SW 1271 (cell line): ENCODE measurements around the gene RER1.

ENCODE experiments used
- DNase-seq, 2 experiments: peaks; one replicate each; lab custom pipeline; 2025; lab: John Stamatoyannopoulos, UW

RER1 gene

DNA sequence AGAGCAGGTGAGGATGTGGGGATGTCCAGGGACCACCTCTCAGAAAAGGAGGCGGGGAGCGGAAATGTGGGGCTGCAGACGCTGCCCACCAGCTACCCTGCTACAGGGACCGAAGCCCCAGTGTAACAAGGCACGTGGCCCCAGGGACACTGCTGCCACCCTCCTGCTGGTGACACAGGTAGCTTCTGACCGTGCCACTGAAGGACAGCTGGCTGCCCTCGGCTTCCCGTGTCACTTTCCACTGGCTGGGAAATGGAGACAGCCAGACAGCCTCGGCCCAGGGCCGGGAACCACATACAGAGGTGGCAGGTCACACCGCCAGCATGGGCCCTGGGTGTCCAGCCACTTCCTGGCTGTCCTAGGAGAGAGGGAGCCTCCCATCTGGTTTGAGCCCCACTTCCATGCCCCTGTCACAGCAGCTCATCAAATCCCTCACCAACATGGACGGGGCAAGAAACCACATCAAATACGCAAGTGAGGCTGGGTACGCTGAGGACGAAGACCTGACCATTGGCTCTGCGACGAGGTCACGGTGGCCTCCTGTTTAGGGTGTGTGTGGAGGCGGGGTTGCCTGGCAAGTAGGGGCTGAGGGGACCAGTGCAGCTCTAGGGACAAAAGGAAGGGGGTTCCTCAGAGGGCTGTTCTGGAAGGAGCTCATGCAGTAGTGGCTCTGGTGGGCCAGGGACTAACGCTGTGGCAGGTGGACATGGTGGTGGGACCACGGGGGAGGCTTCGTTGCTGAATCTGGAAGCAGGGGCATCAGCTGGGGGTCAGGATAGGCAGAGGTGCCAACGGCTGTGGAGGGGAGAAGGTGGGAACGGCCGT lies 15.7 kb downstream of the RER1 start:
- DNase-seq: no peak

DNA sequence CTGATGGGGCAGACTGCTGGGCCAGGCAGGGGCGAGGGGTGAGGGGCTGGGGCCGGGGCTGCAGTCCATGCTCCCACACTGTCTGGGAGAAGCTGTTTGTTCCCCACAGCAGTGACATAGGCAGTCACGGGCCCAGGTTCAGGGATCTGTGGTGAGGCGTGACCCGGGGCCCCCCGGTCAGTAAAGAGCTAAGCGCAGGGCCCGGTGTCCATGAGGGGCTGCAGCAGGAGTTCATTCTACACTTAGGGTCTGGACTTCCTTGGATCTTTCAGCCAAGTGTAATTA lies 16.3 kb downstream of the RER1 start:
- DNase-seq: no peak

- no peak for DNase-seq
Measured at GRCh38 chr1:2408456-2408855, 16.8 kb downstream of the RER1 start.

- DNase-seq: no peak
Measured at GRCh38 chr1:2408859-2409276, 17.2 kb downstream of the RER1 start.

DNA sequence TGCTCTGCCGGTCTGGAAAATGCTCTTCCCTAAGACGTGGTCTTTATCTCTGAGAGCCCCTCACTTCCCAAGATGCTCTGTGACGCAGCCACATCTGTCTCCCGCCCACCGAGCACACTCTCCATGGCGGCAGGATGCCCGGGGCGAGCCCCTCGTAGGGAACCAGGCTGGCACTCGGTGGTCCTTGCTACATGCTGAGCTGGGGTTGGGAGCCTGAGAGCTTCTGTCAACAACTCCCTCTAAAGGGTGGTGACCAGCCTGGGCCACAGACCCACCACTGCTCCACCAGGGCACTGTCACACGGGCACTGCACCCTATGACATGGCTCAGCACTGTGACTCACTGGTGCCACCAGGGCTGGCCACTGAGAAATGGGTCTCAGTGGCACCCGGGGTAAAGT lies 18.1 kb downstream of the RER1 start:
- DNase-seq: no peak

- peak in 1 of 2 experiments; percentile 51 for DNase-seq
Measured at GRCh38 chr1:2411801-2412394, 20.3 kb downstream of the RER1 start.

- DNase-seq: peak; percentile 57 to 85
Measured at GRCh38 chr1:2412395-2412772, 20.7 kb downstream of the RER1 start, which contains the start of gene PEX10. PEX10 (minus strand) TSS chr1:2412564; CDS start chr1:2412502, 62 bp downstream.

DNA sequence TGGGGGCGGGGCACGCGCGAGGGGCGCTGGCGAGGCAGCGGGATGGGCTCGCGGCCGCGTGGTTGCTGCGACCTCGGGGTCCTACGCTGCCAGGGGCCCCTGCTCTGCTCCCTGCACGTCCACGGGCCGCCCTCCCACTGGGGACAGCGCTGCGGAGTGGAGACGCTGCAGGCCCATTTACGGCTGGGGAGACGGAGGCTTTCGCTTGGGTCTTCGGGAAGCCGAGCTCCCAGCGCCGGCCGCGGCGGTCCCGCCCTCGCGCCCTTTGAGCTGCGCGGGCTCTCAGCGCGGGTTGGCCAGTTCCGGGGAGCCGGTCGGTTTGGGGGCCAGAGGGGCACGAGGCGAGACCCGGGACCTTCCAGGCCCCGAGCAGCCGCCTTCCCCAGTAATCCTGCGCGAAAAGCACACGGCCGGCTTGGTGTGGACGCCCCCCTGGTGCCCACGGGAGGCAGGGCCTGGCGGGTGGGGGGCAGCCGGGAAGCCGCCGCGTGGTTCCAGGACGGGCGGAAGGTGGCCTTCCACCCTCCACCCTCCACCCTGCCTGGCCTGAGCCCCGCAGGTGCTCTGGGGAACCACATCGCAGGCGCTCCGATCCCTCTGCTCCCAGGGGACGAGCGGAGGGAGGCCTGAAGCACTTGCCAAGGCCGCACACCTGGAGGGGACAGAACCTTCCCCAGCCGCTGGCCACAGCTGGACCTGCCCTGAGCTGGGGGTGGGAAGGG lies 21.3 kb downstream of the RER1 start:
- peak in 1 of 2 experiments; percentile 55 for DNase-seq

- peak in 1 of 2 experiments; percentile 11 for DNase-seq
Measured at GRCh38 chr1:2413495-2414296, 22.1 kb downstream of the RER1 start.

DNA sequence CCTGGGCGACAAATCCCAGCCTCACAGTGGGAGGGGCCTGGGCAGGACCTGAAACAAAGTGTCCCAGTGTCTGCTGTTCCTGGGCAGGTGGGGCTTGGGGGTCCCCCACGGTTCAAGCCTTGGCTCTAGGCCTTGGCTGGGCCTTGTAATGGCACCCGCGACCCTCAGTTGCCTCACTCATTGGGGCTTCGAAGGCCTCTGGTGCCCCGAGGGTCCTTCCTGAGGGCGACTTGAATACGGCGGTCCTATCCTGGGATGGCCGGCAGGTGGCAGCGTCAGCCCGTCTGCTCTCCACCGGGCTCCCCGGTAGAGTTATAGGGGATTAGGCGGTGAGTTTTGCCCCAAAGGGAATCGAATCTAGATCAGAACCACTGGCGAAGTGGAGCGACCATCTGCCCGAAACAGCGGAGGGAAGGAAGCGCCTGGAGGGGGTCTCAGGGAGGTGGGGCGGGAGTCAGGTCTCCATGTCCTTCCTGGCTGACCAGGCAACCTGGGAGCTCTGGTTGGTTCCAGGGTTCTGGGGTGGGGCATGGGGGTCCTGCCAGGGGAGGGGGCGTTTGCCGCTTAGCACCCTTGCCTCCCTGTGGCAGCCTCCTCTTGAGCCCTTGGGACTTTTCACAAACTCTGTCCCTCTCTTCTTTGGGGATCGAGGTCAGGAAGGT lies 22.8 kb downstream of the RER1 start:
- peak in 1 of 2 experiments; percentile 46 for DNase-seq

DNA sequence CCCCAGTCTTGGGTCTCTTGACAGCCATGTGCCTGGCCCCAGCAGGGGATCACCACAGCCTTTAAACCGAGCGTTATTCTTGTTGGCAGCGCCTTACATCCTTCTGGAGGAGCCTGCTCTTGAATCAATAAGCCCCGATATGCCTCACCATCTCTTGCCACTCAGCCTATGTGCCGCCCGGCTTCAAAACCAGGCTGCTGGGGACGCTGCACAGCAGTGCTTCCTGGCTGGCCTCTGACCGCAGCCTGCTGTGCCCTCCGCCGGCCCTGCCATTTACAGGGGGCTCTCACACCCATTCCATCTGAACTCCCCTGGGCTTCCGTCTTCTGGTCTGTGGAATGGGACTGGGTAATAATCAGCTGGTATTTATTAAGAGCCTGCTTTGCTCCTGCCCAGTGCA lies 23.7 kb downstream of the RER1 start:
- no peak for DNase-seq

DNA sequence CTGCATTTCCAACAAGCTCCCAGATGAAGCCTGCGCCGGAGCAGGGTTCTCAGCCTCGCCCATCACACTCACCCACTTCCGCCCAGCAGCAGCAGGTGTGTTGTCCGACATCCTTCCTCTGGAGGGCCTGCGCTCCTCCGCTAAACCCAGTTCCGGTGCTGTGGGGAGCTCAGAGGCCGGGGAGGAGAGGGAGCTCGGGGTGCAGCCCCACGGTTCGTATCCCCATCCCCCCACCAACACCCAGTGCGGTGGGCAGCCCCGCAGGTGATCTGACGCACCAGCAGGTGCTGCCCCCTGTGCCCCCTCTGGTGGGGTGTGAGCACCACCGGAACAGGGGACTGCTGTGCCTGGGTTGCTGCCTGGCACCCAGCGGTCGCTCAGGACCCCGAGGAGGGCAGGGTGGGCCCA lies 24.2 kb downstream of the RER1 start:
- no peak for DNase-seq

DNA sequence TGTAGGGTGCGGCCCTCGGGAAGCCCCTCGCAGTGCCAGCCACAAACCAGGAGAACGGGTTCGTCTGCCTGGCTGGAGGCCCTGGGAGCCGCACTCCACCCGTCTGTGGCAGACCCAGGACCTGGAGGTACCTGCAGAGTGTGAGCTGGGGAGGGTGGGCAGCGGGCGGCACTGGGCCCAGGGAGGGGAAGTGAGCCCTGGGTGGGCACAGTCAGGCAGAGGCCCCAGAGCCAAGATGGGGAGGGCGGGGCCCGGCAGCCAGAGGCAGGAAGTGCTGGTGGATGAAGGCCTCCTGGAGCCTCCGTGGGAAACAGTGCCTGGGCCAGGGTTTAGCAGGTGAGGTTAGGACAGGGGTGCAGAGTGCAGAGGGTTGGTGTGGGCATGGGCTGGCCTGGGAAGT lies 24.8 kb downstream of the RER1 start:
- no peak for DNase-seq

DNA sequence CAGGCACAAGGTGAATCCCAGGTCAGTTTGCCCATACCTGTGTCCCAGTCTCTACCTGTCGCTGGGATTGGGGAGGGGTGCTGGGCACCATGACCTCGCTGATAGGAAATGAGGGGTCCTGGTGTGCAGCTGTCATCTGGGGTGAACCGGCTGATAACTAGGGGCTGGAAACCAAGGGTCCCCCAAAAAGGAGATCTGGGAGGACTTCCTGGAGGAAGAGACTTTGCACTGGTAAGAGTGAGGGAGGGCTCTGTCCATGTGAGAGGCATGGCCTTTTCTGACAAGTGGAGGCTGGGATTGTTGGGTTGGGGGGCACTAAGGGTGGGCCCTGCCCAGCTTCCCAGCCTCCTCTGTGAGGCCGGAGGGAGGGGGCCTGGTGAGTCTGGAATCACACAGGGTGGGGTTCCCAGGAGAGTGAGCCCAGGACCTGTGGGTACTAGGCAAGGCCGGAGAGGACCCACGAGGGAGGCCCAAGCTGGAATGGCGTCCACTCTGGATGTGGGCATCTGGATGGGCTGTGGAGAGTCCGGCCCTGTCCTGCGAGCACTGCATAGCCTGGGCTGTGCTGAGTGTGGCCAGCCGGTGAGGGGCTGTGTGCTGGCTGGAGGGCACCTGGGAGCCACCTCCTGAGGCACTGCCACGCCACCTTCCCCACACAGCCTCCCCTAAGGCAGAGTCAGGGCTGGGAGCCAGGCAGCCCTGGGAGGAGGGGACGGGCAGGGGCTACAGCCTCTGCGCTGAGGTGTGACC lies 25.6 kb downstream of the RER1 start:
- no peak for DNase-seq

GRCh38 chr1:2417833-2418225 lies 26.2 kb downstream of the RER1 start:
- no peak for DNase-seq

DNA sequence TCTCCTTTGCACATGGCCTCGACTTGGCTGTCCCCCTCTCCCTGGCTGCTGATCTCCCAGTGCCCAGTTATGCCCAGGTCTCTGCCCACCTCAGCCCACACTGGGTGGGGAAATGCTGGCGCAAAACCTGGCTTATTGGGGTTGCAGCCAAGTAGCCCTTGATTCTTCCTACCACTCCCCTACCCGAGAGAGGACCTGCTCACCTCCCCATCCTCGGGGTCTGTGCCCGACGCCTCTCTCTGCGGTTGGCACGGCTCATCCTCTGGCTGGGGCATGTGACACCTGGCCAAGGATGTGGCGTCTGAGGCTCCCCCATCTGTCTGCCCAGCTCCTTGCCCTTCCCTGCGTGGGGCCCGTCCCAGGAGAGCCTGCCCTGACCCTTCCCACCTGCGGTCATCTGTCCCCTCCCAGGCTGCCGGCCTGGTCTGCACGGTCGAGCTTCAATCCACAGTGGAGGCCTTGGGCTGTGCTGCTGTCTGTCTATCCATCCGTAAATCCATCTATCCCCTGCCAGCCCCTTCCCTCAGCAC lies 27.2 kb downstream of the RER1 start:
- no peak for DNase-seq

- DNase-seq: no peak
Measured at GRCh38 chr1:2419416-2419815, 27.8 kb downstream of the RER1 start.

- DNase-seq: no peak
Measured at GRCh38 chr1:2422523-2422922, 30.9 kb downstream of the RER1 start.

DNA sequence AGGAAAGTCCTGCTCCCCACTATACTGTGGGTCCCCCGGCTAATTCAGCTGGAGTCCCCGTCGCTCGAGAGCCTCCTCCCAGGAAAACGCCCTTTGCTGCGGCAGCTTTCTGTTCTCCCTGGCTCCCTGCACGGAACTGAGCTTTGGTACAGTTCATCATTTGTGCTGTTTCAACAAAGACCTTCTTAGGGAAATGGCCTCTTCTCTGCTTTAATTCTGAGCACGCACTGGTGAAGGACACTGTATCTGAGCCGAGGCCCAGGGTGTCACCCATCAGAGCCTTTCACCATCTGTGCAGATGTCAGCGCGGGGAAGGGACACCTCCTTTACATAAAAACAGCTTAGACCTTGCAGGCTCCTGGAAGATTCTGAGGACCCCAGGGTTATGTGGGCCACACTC lies 34.3 kb downstream of the RER1 start:
- DNase-seq: no peak

- no peak for DNase-seq
Measured at GRCh38 chr1:2426540-2426939, 34.9 kb downstream of the RER1 start.

- no peak for DNase-seq
Measured at GRCh38 chr1:2427051-2427450, 35.4 kb downstream of the RER1 start.
